Stimulated activated CD4-positive, alpha-beta T cell treated with anti-CD3 and anti-CD28 coated beads, Interleukin-12 subunit alpha, Interleukin-12 subunit beta, amount 100 ng/mL, for 4 hours (primary cell): ENCODE measurements around the gene DMRTC1B.
"Not testable (repeated sequence)": the region's sequence is repeated elsewhere in the genome, so short reads cannot be mapped to it uniquely, and the experiment has no call there.

ENCODE experiments used
- DNase-seq: peaks from one replicate; pipeline ENCODE4 v3.0.0-alpha.2; 2020

DMRTC1B gene

GRCh38 chrX:72776653-72777466 lies at the start of gene DMRTC1B:
TSS of gene DMRTC1B (plus strand) at chrX:72776890. CDS start at chrX:72845136, 68,246 bp downstream.
- not testable (repeated sequence) for DNase-seq

- no peak for DNase-seq
Observed at GRCh38 chrX:72727846-72728245, 48.8 kb upstream of the DMRTC1B start.

- not testable (repeated sequence) for DNase-seq
Observed at GRCh38 chrX:72733636-72734035, 43.1 kb upstream of the DMRTC1B start.

GRCh38 chrX:72735561-72735960 lies 41.1 kb upstream of the DMRTC1B start:
- DNase-seq, result no peak

- DNase-seq, result not testable (repeated sequence)
Observed at GRCh38 chrX:72745546-72745945, 31.1 kb upstream of the DMRTC1B start.

- not testable (repeated sequence) for DNase-seq
Observed at GRCh38 chrX:72748545-72748944, 28.1 kb upstream of the DMRTC1B start.

- not testable (repeated sequence) for DNase-seq
Observed at GRCh38 chrX:72760454-72760853, 16.2 kb upstream of the DMRTC1B start.

- DNase-seq, result not testable (repeated sequence)
Observed at GRCh38 chrX:72777467-72777790, 739 bp downstream of the DMRTC1B start.

GRCh38 chrX:72778146-72778545 lies 1.5 kb downstream of the DMRTC1B start:
- not testable (repeated sequence) for DNase-seq

- not testable (repeated sequence) for DNase-seq
Observed at GRCh38 chrX:72782560-72782959, 5.9 kb downstream of the DMRTC1B start, which contains the start of gene FAM236B. TSS of gene FAM236B (minus strand) at chrX:72782660. CDS start at chrX:72782560, 100 bp downstream.

- DNase-seq, result not testable (repeated sequence)
Observed at GRCh38 chrX:72783365-72783936, 6.8 kb downstream of the DMRTC1B start.

- not testable (repeated sequence) for DNase-seq
Observed at GRCh38 chrX:72783964-72784363, 7.3 kb downstream of the DMRTC1B start.

GRCh38 chrX:72788142-72788541 lies 11.5 kb downstream of the DMRTC1B start:
- DNase-seq, result not testable (repeated sequence)

GRCh38 chrX:72790390-72790789 lies 13.7 kb downstream of the DMRTC1B start:
- not testable (repeated sequence) for DNase-seq

- DNase-seq, result not testable (repeated sequence)
Observed at GRCh38 chrX:72808110-72808509, 31.4 kb downstream of the DMRTC1B start, which contains the start of gene FAM236D. TSS of gene FAM236D (minus strand) at chrX:72808210. CDS start at chrX:72808110, 100 bp downstream.

- DNase-seq, result not testable (repeated sequence)
Observed at GRCh38 chrX:72830701-72831100, 54.0 kb downstream of the DMRTC1B start.

- not testable (repeated sequence) for DNase-seq
Observed at GRCh38 chrX:72837532-72837931, 60.8 kb downstream of the DMRTC1B start.

GRCh38 chrX:72882898-72883297 lies 106.2 kb downstream of the DMRTC1B start:
- DNase-seq, result not testable (repeated sequence)

- not testable (repeated sequence) for DNase-seq
Observed at GRCh38 chrX:72889740-72890139, 113.0 kb downstream of the DMRTC1B start.
